H1 (cell line): ENCODE data around the gene NEURL1. TPM values are rescaled to one million over a fixed set of nuclear protein-coding genes. Genes with fewer than 3 reads are reported as not detected.

Experiments used
- BACH1 ChIP-seq: IDR thresholded peaks from 2 replicates; pipeline ENCODE4 v1.6.1; 2012; ENCODE audit warnings: low read length, improper control_type of control experiment
- CHD1 ChIP-seq: IDR thresholded peaks from 2 replicates; pipeline ENCODE4 v1.6.1; 2012; ENCODE audit warnings: low read depth, low read length, improper control_type of control experiment
- CHD7 ChIP-seq: fragments of 300-600 bp; sonication (generic); IDR thresholded peaks from 2 replicates; pipeline ENCODE4 v1.7.1; 2012; ENCODE audit warnings: low read length, moderate library complexity, mild to moderate bottlenecking, inconsistent platforms; ENCODE audit not compliant: insufficient replicate concordance
- CTCF ChIP-seq, 3 experiments: IDR thresholded peaks; 1 replicate in 2 of 3; 2 replicates in 1 of 3; pipeline versions ENCODE4 v1.5.1 to v1.6.1; 2011; ENCODE audit warnings: low read length in 3 of 3, mild to moderate bottlenecking in 3 of 3, inconsistent platforms in 2 of 3, low read depth in 1 of 3, moderate library complexity in 1 of 3; ENCODE audit not compliant: insufficient read depth in 1 of 3; ENCODE audit errors: control extremely low read depth in 1 of 3
- KDM5A ChIP-seq: fragments of 200-600 bp; IDR thresholded peaks from 2 replicates; pipeline ENCODE4 v1.7.1; 2012; ENCODE audit warnings: mild to moderate bottlenecking, low read length, inconsistent platforms, mixed read lengths
- MAFK ChIP-seq: IDR thresholded peaks from 2 replicates; pipeline ENCODE4 v1.6.1; 2012; ENCODE audit warnings: low read depth, mild to moderate bottlenecking, improper control_type of control experiment, low read length
- NRF1 ChIP-seq: IDR thresholded peaks from 2 replicates; pipeline ENCODE4 v1.6.1; 2011; ENCODE audit warnings: mild to moderate bottlenecking, low read depth, low read length, improper control_type of control experiment
- RFX5 ChIP-seq: IDR thresholded peaks from 2 replicates; pipeline ENCODE4 v1.6.1; 2011; ENCODE audit warnings: low read depth, low read length, improper control_type of control experiment, borderline replicate concordance
- SAP30 ChIP-seq: fragments of 300-600 bp; sonication (generic); IDR thresholded peaks from 2 replicates; pipeline ENCODE4 v1.7.1; 2012; ENCODE audit warnings: low read length, moderate library complexity, mild to moderate bottlenecking, inconsistent platforms; ENCODE audit not compliant: insufficient read depth, insufficient replicate concordance
- TAF1 ChIP-seq: IDR thresholded peaks from 2 replicates; pipeline ENCODE4 v1.6.1; 2011; ENCODE audit warnings: mild to moderate bottlenecking, low read depth, low read length
- polyA plus RNA-seq, 7 experiments: library from polyadenylated mRNA; depleted of rRNA in 3 of 7; stranded (reverse) in 5 of 7; unstranded in 2 of 7; fragments of >200 nt in 5 of 7; fragments of 200-250 nt in 2 of 7; gene quantifications; 1 replicate in 5 of 7; 2 replicates in 1 of 7; 4 replicates in 1 of 7; pipeline versions ENCODE4 v1.2.1 to v1.2.3, GENCODE V29; 2011 to 2013; ENCODE audit warnings: missing spikeins in 2 of 7, mixed read lengths in 2 of 7
- total RNA-seq: library from RNA; stranded (reverse); fragmentation: NEBNext Ultra II Directional; extraction: Animal tissue kit (Norgen Biotek cat#: 25700); gene quantifications from 2 replicates; pipeline ENCODE4 v1.2.1, GENCODE V29; 2021

The NEURL1 gene
- total and polyA plus RNA-seq, 2 of the 8 experiments (the other 6 are each of a cell fraction or from before 2014, with no cell fraction given) = 0.54 to 0.58 TPM

- TF ChIP-seq MAFK = no peak
- TF ChIP-seq SAP30 = no peak
- no peak for TF ChIP-seq CTCF (IDR thresholded peaks at IDR 0.05; ENCODE audit: control extremely low read depth in 1 of 3, insufficient read depth in 1 of 3, low read depth in 1 of 3, low read length in 3 of 3)
- TF ChIP-seq RFX5 = no peak
- no peak for TF ChIP-seq BACH1
- TF ChIP-seq NRF1 = no peak
- no peak for TF ChIP-seq KDM5A
- no peak for TF ChIP-seq CHD1
- TF ChIP-seq TAF1 = peak; percentile 23; the same call in 1 of the 2 replicates
- TF ChIP-seq CHD7 = no peak
These were observed 143.0 kb downstream of the NEURL1 start (continued) for GRCh38 chr10:103636492-103636891.
